ENCODE data around the gene TRIM15.
"Not testable (repeated sequence)": the region's sequence is repeated elsewhere in the genome, so short reads cannot be mapped to it uniquely, and the experiment has no call there.

The TRIM15 gene

DNA sequence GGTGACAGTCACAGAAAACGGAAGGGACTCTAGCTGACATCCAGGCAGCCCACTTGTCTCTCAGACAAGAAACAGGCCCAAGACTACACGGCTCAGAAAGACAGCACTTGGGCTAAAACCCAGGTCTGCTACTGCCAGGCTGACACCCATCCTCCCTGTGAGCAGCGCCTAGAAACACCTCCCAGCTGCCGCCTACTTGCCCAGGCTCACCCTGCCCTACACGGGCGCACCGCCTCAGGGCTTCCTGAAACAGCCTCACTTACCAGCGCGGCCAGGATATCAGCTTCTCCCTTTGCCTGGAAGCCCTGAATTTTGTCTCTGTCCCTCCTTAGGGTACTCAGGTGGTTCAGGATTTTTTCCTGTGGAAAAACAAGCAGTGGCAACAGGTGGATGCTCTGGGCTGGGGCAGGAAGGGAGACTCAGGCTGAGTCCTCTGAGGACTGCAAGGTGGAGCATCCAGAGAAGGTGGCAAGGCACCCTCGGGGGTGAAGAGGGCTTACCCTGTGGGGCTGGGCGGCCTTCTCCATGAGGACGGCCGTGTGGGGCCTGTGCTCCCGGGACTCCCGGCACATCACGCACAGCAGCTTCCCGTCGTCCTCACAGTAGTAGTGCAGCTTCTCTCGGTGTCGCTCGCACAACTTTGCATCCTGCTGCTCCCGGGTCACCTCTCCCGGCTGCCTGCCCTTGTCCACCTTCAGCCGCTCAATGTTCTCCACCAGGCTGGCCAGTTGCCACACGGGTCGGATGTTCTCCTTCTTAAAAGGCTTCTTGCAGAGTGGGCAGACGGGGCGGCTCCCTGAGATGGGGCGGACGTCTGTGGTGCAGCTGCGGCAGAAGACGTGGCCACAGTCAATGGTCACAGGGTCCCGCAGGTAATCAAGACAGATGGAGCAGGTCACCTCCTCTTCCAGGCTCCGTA, 35.1 kb downstream of the TRIM15 start:
- DNase-seq (ENCODE audit: low read depth in 2 of 2), result no peak

DNA sequence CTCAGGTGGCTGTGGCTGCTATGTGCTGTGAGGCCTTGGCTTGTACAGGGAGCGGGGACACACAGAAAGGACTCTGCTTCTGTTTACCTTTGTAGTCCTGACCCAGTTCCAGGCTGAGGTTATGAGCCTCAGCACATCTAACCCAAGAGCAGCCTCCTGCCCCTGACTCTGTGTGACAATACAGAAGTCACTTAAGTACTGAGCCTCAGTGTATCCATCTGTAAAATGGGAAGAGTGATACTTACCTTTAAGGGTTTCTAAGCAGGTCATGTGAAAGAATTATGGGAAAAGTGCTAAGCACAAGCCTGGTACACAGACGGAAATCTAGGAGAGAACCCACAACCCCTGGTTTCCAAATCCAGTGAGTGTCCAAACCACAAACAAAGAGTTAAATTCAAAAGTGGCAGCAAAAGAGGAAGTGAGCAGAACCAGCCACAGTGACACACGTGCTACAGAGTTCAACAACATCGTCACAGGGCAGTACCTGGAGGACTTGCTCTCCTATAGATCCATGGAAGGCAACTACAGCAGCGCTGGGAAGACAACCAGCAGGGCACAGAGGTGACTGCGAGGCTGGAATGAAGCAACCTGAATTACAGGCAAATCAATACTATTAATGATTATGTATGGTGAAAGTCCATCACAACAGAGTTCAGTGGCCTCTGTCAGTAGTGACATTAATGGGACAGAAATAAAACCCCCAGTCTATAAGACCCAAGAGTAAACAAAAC, 37.4 kb downstream of the TRIM15 start:
- DNase-seq (ENCODE audit: low read depth in 2 of 2), result no peak

GRCh38 chr6:30202366-30202765, 39.0 kb downstream of the TRIM15 start:
- no peak for DNase-seq (ENCODE audit: low read depth in 2 of 2)

DNA sequence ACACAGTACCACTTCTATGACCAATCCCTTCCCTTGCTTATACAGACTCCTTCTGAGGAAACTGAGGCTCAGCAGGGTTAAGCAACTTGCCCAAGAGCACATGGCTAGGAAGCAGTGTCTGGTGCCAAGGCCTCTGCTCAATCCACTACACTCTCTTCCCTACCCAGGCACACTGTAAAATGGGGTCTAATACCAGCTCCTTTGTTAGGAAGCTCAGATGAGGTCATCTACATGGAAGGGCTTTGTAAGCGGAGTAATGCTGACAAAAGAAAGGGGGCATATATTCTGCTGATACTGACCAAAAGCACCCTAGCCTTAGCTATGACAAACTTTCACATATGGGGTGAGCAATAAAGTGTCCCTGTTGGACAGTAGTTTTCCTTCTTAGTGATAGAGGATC, 40.8 kb downstream of the TRIM15 start:
- DNase-seq (ENCODE audit: low read depth in 2 of 2), result no peak

DNA sequence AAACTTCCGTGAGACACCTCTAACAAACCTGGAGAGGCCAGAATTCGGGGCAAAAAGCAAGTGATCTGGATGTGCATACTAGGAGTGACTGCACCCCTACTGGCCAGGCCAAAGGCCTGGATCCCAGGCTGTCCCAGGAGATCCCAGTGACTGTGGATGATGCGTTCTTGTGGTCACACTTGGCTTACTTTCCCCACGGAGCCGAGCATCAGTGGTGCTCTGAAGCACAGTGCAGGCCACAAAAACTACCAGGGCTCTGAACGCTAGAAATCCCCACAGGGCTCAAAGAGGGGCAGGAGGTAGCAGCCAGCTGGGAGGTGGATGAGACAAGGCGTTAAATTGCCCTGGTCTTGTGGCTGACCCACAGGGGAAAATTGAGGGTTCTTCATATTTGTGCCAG, 42.8 kb downstream of the TRIM15 start:
- DNase-seq (ENCODE audit: low read depth in 2 of 2), result no peak

DNA sequence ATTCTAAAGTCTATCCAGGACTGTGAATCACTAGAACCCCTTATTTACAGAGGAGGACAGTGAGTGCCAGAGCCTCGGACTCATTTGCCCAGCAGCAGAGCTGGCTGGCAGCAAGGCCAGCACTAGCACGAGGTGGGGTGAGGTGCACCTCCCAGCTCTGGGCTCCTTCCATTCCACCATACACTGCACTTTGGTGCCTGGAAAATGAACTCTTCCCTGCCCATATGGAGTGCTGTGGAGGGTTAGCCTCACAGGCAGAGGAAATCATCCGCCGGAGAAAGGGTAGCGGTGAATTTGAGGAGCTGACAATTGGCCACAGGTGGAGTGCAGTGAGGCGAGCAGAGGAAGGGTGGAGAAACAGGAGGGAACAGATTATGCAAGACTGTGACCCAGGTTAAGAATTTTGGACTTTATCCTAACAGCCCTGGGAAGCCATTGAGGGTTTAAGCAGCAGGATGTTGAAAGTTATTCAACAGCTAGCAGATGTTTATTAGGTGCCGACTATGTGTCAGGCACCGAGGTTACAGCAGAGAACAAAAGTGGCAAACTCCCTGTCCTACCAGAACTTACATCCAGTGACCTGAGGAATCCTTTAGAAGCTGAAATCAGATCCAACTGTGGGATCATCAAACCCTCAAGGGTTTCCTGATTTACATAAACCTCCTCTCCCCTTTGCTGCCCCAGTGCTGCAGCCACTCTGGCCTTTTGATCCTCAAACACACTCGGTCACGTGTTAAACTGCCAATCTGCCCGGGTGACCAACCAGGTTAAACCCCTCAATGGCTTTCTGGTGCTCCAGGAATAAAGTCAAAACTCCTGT, 43.7 kb downstream of the TRIM15 start:
- no peak for DNase-seq (ENCODE audit: low read depth in 2 of 2)

- no peak for DNase-seq (ENCODE audit: low read depth in 2 of 2)
These were observed 44.4 kb downstream of the TRIM15 start for GRCh38 chr6:30207619-30208295.

- DNase-seq (ENCODE audit: low read depth in 2 of 2), result no peak
These were observed 48.0 kb downstream of the TRIM15 start for GRCh38 chr6:30211306-30211705.

DNA sequence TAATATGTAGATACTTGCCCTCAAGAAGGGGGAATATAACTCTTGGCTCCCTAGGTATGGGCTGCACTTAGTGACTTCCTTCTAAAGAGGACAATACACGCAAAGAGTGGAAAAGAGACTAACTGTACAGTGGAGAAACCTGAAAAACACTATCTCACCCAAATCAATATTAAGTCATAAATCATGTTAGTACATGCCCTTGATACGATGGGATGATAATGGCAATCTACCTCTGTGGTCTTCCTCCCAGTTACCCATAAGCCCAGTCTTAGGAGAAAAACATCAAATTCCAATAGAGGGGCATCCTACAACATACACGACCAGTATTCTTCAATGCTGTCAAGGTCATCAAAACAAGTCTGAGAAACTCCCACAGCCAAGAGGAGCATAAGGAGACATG, 48.6 kb downstream of the TRIM15 start:
- no peak for DNase-seq (ENCODE audit: low read depth in 2 of 2)

DNA sequence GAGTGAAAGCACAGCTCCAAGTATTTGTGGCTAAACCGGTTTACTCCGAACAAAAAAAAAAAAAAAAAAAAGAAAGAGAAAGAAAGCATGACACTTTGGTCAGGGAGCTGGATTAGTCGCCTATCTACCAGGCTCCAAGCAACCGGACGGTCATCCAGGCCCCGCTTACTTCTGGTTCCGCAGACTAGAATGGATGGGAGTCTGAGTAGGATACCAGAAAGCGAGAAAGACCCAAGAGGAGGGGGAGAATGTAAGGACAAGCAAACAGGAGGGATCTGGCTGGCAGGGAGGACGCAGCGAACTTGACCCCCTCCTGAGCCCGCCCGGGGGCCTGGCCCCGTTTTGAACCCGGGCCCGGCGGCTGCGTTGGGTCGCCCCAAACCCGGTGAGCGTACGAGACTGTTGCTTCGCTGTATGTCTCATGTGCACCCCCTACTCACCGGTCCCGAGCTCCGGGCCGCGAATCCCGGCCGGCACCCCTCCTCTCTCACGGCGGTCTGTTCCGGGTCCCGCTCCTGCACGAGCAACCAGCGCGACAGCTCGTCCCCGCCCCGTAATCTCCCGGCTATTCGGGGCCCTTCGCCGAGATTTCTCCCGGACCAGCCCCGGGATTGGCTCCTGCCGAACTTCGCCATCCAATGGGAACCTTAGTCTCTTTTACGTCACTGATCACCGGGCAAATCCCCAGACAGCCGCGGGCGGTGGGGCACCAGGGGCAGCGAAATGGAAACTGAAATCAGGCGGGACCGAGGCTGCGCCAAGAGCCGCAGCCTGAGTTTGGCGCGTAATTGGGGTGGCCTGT, 49.7 kb downstream of the TRIM15 start, which contains the start of gene TRIM26:
Gene TRIM26, minus strand, starts transcription at position 542 of the 802 bp plus-strand sequence. CDS start 14,303 bp downstream, outside the sequence.
- peak; percentile 90 to 91 for DNase-seq (ENCODE audit: low read depth in 2 of 2)

- DNase-seq (ENCODE audit: low read depth in 2 of 2), result no peak
These were observed 50.3 kb downstream of the TRIM15 start for GRCh38 chr6:30213667-30213956.

GRCh38 chr6:30213957-30214656, 50.8 kb downstream of the TRIM15 start:
- DNase-seq (ENCODE audit: low read depth in 2 of 2), result no peak

DNA sequence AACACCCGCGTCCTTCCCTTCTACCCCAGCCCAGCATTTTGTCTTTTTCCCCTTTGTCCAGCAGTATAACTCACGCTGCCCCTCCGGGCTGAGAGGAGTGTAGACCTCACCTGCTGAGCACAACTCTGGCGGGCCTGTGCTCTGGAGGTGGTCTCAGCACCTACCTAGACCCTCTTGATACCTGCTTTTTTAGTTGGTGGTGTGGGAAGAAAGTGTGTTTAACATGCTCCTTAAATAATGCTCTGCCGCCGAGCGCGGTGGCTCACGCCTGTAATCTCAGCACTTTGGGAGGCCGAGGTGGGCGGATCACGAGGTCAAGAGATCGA, 51.3 kb downstream of the TRIM15 start:
- no peak for DNase-seq (ENCODE audit: low read depth in 2 of 2)

GRCh38 chr6:30216096-30216495, 52.8 kb downstream of the TRIM15 start:
- DNase-seq (ENCODE audit: low read depth in 2 of 2), result no peak

- no peak for DNase-seq (ENCODE audit: low read depth in 2 of 2)
These were observed 55.9 kb downstream of the TRIM15 start for GRCh38 chr6:30219244-30219643.

DNA sequence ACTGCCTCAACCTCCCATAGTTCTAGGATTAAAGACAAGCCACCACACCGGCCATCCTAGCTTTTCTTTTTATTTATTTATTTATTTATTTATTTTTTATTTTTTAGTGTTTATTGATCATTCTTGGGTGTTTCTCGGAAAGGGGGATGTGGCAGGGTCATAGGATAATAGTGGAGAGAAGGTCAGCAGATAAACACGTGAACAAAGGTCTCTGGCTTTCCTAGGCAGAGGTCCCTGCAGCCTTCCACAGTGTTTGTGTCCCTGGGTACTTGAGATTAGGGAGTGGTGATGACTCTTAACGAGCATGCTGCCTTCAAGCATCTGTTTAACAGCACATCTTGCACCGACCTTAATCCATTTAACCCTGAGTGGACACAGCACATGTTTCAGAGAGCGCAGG, 58.0 kb downstream of the TRIM15 start:
- not testable (repeated sequence) for DNase-seq (ENCODE audit: low read depth in 2 of 2)

- not testable (repeated sequence) for DNase-seq (ENCODE audit: low read depth in 2 of 2)
These were observed 58.6 kb downstream of the TRIM15 start for GRCh38 chr6:30221956-30222355.
